ENCODE data around the gene UGDH.
"Not testable (repeated sequence)": the region's sequence is repeated elsewhere in the genome, so short reads cannot be mapped to it uniquely, and the experiment has no call there.

UGDH gene

DNA sequence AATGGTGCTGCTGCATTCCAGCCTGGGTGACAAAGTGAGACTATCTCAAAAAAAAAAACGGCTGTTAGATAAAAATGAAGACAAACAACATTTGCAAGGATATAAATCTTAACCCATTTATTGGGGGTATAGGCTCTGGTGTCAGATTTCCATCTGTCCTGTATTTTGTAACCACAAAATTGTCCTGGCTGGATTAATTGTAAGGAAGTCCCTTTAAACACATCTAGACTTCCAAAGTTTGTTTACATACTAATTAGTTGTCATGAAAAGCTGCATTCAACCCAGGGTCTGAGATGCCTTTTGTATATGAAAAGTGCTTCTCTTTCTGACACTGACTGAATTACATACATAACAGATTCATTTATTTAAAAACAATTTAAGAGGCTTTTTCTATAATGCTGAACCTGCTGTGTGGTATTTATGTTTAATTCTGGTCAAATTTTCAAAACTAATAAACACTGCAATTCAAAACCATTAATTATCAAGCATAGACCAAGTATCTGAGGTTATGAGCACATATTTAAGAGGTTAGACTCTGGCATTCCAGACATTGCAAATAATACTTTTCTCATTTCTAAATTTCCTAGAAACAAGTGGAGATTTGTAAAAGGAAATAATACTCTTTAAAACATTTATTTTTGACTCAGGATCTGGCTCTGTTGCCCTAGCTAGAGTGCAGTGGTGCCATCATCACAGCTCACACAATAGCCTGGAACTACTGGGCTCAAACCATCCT, 17.5 kb upstream of the UGDH start:
- no peaks in the 10 kb centered on the region for H3K36me3 ChIP-seq (ENCODE audit: control insufficient read depth, insufficient read depth, low read length)
- H3K9ac ChIP-seq (ENCODE audit: low read length), result no peak overlapping the region
- H3K4me3 ChIP-seq (ENCODE audit: low read length), result no peak overlapping the region
- no peaks in the 10 kb centered on the region for H3K27me3 ChIP-seq (ENCODE audit: control insufficient read depth, insufficient read depth, low read length)
- no peak overlapping the region for H3K27ac ChIP-seq (ENCODE audit: low read depth, low read length)
- no peaks in the 10 kb centered on the region for H3K4me1 ChIP-seq (ENCODE audit: control insufficient read depth, insufficient read depth, low read length)

GRCh38 chr4:39544080-39544479, 16.8 kb upstream of the UGDH start:
- H3K9ac ChIP-seq (ENCODE audit: low read length); H3K4me1 ChIP-seq (ENCODE audit: control insufficient read depth, insufficient read depth, low read length); H3K27me3 ChIP-seq (ENCODE audit: control insufficient read depth, insufficient read depth, low read length); H3K4me3 ChIP-seq (ENCODE audit: low read length); H3K27ac ChIP-seq (ENCODE audit: low read depth, low read length); H3K36me3 ChIP-seq (ENCODE audit: control insufficient read depth, insufficient read depth, low read length): not testable (repeated sequence)

GRCh38 chr4:39543034-39543433, 15.8 kb upstream of the UGDH start:
- Histone ChIP-seq H3K4me1 (ENCODE audit: control insufficient read depth, insufficient read depth, low read length) (no peaks in the 10 kb centered on the region), H3K36me3 (ENCODE audit: control insufficient read depth, insufficient read depth, low read length) (no peaks in the 10 kb centered on the region), H3K27me3 (ENCODE audit: control insufficient read depth, insufficient read depth, low read length) (no peaks in the 10 kb centered on the region), H3K9ac (ENCODE audit: low read length) (no peak overlapping the region), H3K4me3 (ENCODE audit: low read length) (no peak overlapping the region), H3K27ac (ENCODE audit: low read depth, low read length) (no peak overlapping the region)

DNA sequence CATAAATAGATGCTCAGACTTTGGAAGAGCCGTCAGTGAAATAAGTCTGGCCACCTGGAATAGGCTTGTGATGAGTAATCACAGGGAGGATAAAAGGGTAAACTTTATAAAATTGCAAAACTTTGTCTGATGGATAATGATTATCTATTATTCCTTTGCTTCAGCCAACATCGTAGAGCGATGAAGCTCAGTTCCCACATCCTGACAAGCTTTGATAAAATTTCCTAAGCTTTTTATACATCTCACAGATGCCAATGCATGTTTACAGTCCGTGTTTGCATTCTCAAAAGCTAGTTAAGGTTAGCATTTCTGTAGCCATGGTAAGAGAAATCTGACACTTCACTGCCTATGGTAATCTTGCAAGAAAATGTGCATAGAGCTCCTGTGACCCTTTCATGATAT, 15.4 kb upstream of the UGDH start:
- H3K4me1 ChIP-seq (ENCODE audit: control insufficient read depth, insufficient read depth, low read length), result no peaks in the 10 kb centered on the region
- H3K36me3 ChIP-seq (ENCODE audit: control insufficient read depth, insufficient read depth, low read length), result no peaks in the 10 kb centered on the region
- no peak overlapping the region for H3K27ac ChIP-seq (ENCODE audit: low read depth, low read length)
- H3K27me3 ChIP-seq (ENCODE audit: control insufficient read depth, insufficient read depth, low read length), result no peaks in the 10 kb centered on the region
- no peak overlapping the region for H3K4me3 ChIP-seq (ENCODE audit: low read length)
- no peak overlapping the region for H3K9ac ChIP-seq (ENCODE audit: low read length)

DNA sequence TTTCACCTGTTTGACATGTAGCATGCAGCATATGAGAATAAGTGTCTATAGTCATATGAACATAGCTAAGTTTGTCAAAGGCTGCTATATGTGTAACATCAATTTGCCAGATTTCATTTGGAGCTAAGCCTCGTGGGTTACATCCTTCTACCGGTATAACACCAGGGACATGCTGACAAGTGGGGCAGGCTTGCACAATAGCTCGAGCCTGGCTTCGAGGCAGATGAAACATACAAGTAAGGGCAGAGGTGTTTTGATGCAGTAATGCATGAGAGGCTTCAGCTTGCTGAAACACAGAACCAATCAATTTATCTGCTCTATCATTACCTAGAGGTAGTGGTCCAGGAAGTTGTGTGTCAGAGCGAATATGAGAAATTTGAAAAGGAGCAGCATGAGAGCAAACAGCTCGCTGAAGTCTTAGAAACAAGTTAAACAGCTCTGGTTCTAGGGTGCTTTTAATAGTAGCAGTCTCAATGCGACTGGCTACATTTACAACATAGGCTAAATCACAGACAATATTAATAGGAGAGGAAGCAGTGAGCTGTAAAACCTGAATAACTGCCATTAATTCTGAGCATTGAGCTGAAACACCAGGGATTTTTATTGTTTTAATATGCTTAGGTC, 14.9 kb upstream of the UGDH start:
- H3K4me1 ChIP-seq (ENCODE audit: control insufficient read depth, insufficient read depth, low read length), result no peaks in the 10 kb centered on the region
- no peaks in the 10 kb centered on the region for H3K36me3 ChIP-seq (ENCODE audit: control insufficient read depth, insufficient read depth, low read length)
- no peaks in the 10 kb centered on the region for H3K27me3 ChIP-seq (ENCODE audit: control insufficient read depth, insufficient read depth, low read length)
- no peak overlapping the region for H3K9ac ChIP-seq (ENCODE audit: low read length)
- H3K4me3 ChIP-seq (ENCODE audit: low read length), result no peak overlapping the region
- H3K27ac ChIP-seq (ENCODE audit: low read depth, low read length), result no peak overlapping the region

DNA sequence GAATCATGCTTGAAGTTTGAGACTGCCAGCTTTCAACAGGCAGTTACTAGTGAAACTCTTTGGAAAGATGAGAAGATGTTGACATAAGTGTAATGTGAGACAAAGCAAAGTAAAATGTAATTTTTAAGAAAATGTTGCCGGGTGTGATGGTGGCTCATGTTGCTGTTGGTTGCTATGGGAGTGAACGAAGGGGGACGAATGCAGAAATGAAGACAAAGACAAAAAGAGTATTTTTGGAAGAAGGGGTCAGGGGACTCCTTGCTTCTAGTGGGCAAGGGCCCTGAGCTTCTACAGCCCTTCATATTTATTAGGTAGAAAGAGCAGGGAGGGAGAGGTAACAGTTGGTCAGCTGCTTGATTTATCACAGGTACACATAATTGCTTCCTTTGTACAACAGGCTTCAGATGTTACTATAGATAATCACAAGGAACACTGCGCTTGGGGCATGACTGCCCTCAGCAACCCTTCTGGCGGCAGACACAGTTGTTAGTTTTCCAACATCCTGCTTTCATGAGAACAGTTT, 11.9 kb upstream of the UGDH start:
- Histone ChIP-seq H3K4me3 (ENCODE audit: low read length) (no peak overlapping the region), H3K27ac (ENCODE audit: low read depth, low read length) (no peak overlapping the region), H3K4me1 (ENCODE audit: control insufficient read depth, insufficient read depth, low read length) (no peaks in the 10 kb centered on the region), H3K9ac (ENCODE audit: low read length) (no peak overlapping the region), H3K27me3 (ENCODE audit: control insufficient read depth, insufficient read depth, low read length) (no peaks in the 10 kb centered on the region), H3K36me3 (ENCODE audit: control insufficient read depth, insufficient read depth, low read length) (no peaks in the 10 kb centered on the region)

DNA sequence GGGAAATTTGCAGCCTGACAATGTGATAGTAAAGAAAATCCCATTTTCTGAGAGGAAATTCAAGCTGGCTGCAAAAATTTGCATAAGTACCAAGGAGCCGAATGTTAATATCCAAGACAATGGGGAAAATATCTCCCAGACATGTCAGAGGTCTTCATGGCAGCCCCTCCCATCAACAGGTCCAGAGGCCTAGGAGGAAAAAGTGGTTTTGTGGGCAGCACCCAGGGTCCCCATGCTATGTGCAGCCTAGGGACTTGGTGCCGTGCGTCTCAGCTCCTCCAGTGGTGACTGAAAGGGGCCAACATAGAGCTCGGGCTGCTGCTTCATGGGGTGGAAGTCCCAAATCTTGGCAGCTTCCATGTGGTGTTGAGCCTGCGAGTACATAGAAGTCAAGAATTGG, 6.3 kb upstream of the UGDH start:
- H3K9ac ChIP-seq (ENCODE audit: low read length), result no peak overlapping the region
- peaks cover under 1% of the 10 kb centered on the region for H3K4me1 ChIP-seq (ENCODE audit: control insufficient read depth, insufficient read depth, low read length)
- H3K27me3 ChIP-seq (ENCODE audit: control insufficient read depth, insufficient read depth, low read length), result no peaks in the 10 kb centered on the region
- H3K27ac ChIP-seq (ENCODE audit: low read depth, low read length), result no peak overlapping the region
- no peak overlapping the region for H3K4me3 ChIP-seq (ENCODE audit: low read length)
- H3K36me3 ChIP-seq (ENCODE audit: control insufficient read depth, insufficient read depth, low read length), result no peaks in the 10 kb centered on the region

DNA sequence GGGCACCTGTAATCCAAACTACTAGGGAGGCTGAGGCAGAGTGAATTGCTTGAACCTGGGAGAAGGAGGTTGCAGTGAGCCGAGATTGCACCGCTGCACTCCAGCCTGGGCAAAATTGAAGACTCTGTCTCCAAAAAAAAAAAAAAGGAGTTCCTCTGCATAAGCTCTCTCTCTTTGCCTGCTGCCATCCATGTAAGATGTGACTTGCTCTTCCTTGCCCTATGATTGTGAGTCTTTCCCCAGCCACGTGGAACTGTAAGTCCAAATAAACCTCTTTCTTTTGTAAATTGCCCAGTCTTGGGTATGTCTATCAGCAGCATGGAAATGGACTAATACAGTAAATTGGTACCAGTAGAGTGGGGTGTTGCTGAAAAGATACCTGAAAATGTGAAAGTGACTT, 5.0 kb upstream of the UGDH start:
- H3K36me3 ChIP-seq (ENCODE audit: control insufficient read depth, insufficient read depth, low read length); H3K9ac ChIP-seq (ENCODE audit: low read length); H3K27ac ChIP-seq (ENCODE audit: low read depth, low read length); H3K4me3 ChIP-seq (ENCODE audit: low read length); H3K4me1 ChIP-seq (ENCODE audit: control insufficient read depth, insufficient read depth, low read length); H3K27me3 ChIP-seq (ENCODE audit: control insufficient read depth, insufficient read depth, low read length): not testable (repeated sequence)

DNA sequence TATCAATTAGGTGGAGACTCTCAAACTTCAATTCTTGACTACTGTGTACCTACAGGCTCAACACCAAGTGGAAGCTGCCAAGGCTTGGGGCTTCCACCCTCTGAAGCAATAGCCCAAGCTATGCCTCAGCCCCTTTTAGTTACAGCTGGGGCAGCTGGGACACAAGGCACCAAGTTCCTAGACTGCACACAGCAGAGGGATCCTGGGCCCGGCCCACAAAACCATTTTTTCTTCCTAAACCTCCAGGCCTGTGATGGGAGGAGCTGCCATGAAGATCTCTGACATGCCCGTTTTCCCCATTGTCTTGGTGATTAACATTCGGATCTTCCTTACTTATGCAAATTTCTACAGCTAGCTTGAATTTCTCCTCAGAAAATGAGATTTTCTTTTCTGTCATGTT, 3.4 kb upstream of the UGDH start:
- no peak overlapping the region for H3K4me3 ChIP-seq (ENCODE audit: low read length)
- peaks cover 14% of the 10 kb centered on the region for H3K4me1 ChIP-seq (ENCODE audit: control insufficient read depth, insufficient read depth, low read length)
- H3K9ac ChIP-seq (ENCODE audit: low read length), result no peak overlapping the region
- H3K36me3 ChIP-seq (ENCODE audit: control insufficient read depth, insufficient read depth, low read length), result no peaks in the 10 kb centered on the region
- H3K27ac ChIP-seq (ENCODE audit: low read depth, low read length), result no peak overlapping the region
- no peaks in the 10 kb centered on the region for H3K27me3 ChIP-seq (ENCODE audit: control insufficient read depth, insufficient read depth, low read length)

GRCh38 chr4:39529534-39529933, 2.3 kb upstream of the UGDH start:
- Histone ChIP-seq H3K4me1 (ENCODE audit: control insufficient read depth, insufficient read depth, low read length) (peaks cover 14% of the 10 kb centered on the region), H3K27me3 (ENCODE audit: control insufficient read depth, insufficient read depth, low read length) (no peaks in the 10 kb centered on the region), H3K9ac (ENCODE audit: low read length) (no peak overlapping the region), H3K27ac (ENCODE audit: low read depth, low read length) (no peak overlapping the region), H3K4me3 (ENCODE audit: low read length) (no peak overlapping the region), H3K36me3 (ENCODE audit: control insufficient read depth, insufficient read depth, low read length) (no peaks in the 10 kb centered on the region)

DNA sequence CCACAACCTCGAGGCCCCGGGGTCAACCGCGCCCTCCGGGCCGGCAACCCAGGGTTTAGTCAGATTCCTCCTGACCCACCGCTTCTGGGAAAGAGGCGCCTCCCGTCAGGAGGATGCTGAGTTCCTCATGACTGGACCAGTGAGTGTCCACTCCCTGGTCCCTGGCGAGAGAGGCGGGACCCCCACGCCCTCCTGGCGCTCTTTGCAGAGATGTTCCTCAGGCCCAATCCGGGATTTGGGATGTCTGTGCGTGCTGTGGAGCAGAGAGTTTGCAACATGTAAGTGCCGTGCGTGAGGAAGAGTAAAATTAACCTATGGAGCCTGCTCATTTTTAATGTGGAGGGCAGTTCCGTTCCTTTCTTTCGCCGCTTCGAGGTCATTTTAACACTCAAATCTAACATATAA, 824 bp upstream of the UGDH start:
- no peaks in the 10 kb centered on the region for H3K27me3 ChIP-seq (ENCODE audit: control insufficient read depth, insufficient read depth, low read length)
- H3K36me3 ChIP-seq (ENCODE audit: control insufficient read depth, insufficient read depth, low read length), result no peaks in the 10 kb centered on the region

DNA sequence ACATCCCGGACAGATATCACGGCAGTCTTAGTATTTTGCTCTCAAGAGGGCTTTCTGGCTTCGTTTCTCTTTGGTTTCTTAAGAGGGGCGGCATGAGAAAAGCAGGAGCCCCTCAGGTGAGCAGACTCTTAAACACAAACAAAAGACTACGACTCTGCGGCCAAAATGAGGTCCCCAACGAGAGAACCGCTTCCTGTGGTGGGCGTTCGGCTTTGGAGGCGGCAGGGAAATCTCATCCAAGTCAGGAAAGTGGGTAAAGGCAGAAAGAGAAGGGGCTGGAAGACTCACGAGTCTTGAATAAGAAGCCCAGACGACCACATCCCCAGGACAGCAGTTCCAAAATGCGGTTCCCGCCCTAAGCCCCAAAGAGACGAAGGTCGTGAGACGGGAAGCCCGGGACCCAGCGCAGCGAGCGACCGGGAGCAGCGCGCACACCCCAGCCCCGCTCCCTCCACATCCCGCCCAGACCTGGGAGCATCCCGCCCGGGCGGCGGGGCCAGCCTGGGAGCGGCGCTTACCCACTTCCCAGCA, 409 bp downstream of the UGDH start:
- Histone ChIP-seq H3K27me3 (ENCODE audit: control insufficient read depth, insufficient read depth, low read length) (no peaks in the 10 kb centered on the region), H3K4me1 (ENCODE audit: control insufficient read depth, insufficient read depth, low read length) (peaks cover 14% of the 10 kb centered on the region), H3K9ac (ENCODE audit: low read length) (peak overlapping the region; percentile 84), H3K36me3 (ENCODE audit: control insufficient read depth, insufficient read depth, low read length) (no peaks in the 10 kb centered on the region), H3K4me3 (ENCODE audit: low read length) (peak overlapping the region; percentile 93), H3K27ac (ENCODE audit: low read depth, low read length) (peak overlapping the region; percentile 85)

More for the DNA sequence above, 824 bp upstream of the UGDH start:
- Histone ChIP-seq H3K9ac (ENCODE audit: low read length) (peak overlapping the region; percentile 84), H3K27ac (ENCODE audit: low read depth, low read length) (peak overlapping the region; percentile 97), H3K4me3 (ENCODE audit: low read length) (peak overlapping the region; percentile 93), H3K4me1 (ENCODE audit: control insufficient read depth, insufficient read depth, low read length) (peaks cover 14% of the 10 kb centered on the region)

Data from rectal smooth muscle tissue (tissue), 1 donor.